Measurements from ENCODE around the gene CNST.

The CNST gene

GRCh38 chr1:246532519-246532918, 33.7 kb upstream of the CNST start:
- Histone ChIP-seq H3K4me1 (ENCODE audit: control insufficient read depth, insufficient read depth, low read length, poor library complexity, severe bottlenecking) (peaks cover under 1% of the 10 kb centered on the region), H3K9me3 (ENCODE audit: control insufficient read depth, low read length) (peaks cover 4% of the 10 kb centered on the region)

DNA sequence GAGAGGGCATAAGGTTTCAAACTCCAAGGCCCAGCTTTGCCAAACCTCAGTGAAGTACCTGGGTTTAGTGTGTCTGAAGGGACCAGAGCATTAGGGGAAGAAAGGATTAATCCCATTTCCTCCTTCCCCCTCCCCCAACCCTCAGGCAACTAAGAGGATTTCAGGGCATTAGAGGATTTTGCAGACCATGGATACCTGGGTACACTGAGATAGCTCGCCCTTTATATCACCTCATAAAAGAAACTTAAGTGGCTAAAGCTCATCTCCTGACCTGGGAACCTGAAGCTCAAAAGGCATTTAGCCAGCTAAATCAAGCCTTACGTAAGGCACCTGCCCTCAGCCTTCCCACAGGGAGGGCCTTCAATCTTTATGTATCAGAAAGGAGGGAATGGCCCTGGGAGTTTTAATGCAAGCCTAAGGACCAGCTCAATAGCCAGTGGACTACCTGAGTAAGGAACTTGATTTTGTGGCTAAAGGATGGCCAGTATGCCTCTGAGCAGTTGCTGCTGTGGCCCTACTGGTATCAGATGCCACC, 32.8 kb upstream of the CNST start:
- no peak for DNase-seq

More at GRCh38 chr1:246532519-246532918, 33.7 kb upstream of the CNST start:
- Histone ChIP-seq H3K27ac (ENCODE audit: insufficient read depth, low read length, poor library complexity, severe bottlenecking) (no peak overlapping the region), H3K27me3 (replicated peaks; ENCODE audit: control insufficient read depth, insufficient read depth, low read length, poor library complexity, severe bottlenecking) (no peaks in the 10 kb centered on the region), H3K36me3 (ENCODE audit: control insufficient read depth, insufficient read depth, low read length) (no peaks in the 10 kb centered on the region), H3K4me3 (ENCODE audit: insufficient read depth, low read depth, low read length, poor library complexity, severe bottlenecking) (no peak overlapping the region)
- DNase-seq, result no peak

DNA sequence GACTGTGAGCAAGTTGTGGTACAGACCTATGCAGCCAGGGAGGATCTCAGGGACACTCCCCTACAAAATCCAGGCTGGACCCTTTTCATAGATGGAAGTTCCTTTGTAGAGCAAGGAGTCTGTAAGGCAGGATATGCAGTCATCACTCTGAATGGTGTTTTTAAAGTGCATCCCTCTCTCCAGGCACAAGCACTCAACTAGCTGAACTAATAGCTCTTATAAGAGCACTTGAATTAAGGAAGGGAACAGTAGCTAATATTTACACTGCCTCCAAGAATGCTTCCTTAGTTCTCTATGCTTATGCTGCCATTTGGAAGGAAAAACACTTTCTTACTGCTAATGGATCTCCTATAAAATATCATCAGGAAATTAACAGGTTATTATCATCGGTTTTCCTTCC, 32.1 kb upstream of the CNST start:
- DNase-seq, result no peak
- no peaks in the 10 kb centered on the region for H3K4me1 ChIP-seq (ENCODE audit: control insufficient read depth, insufficient read depth, low read length, poor library complexity, severe bottlenecking)
- H3K4me3 ChIP-seq (ENCODE audit: insufficient read depth, low read depth, low read length, poor library complexity, severe bottlenecking), result no peak overlapping the region
- no peaks in the 10 kb centered on the region for H3K27me3 ChIP-seq (replicated peaks; ENCODE audit: control insufficient read depth, insufficient read depth, low read length, poor library complexity, severe bottlenecking)
- H3K9me3 ChIP-seq (ENCODE audit: control insufficient read depth, low read length), result peaks cover 4% of the 10 kb centered on the region
- no peak overlapping the region for H3K27ac ChIP-seq (ENCODE audit: insufficient read depth, low read length, poor library complexity, severe bottlenecking)
- H3K36me3 ChIP-seq (ENCODE audit: control insufficient read depth, insufficient read depth, low read length), result no peaks in the 10 kb centered on the region

More for the DNA sequence above, 32.8 kb upstream of the CNST start:
- Histone ChIP-seq H3K4me3 (ENCODE audit: insufficient read depth, low read depth, low read length, poor library complexity, severe bottlenecking) (no peak overlapping the region), H3K27me3 (replicated peaks; ENCODE audit: control insufficient read depth, insufficient read depth, low read length, poor library complexity, severe bottlenecking) (no peaks in the 10 kb centered on the region), H3K27ac (ENCODE audit: insufficient read depth, low read length, poor library complexity, severe bottlenecking) (no peak overlapping the region), H3K36me3 (ENCODE audit: control insufficient read depth, insufficient read depth, low read length) (no peaks in the 10 kb centered on the region), H3K4me1 (ENCODE audit: control insufficient read depth, insufficient read depth, low read length, poor library complexity, severe bottlenecking) (no peaks in the 10 kb centered on the region), H3K9me3 (ENCODE audit: control insufficient read depth, low read length) (peaks cover 4% of the 10 kb centered on the region)

DNA sequence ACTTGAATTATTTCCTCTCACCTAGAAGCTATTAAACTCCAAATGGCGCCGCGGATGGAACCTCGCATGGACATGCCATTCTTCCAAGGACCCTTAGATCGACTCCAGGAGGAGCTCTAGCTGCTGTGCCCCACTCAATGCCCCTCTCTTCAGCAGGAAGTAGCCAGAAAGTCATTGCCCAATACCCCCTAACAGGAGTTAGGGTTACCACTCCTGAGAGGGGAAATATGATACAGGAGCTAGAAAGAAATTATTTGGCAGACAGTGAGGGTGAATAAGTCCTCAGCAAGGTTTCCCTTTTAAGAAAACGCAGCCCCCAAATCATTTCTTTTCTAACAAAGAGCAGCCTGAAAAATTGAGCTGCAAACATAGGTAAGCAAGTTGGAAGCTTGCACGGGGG, 28.8 kb upstream of the CNST start:
- H3K36me3 ChIP-seq (ENCODE audit: control insufficient read depth, insufficient read depth, low read length), result peaks cover 15% of the 10 kb centered on the region
- H3K27me3 ChIP-seq (replicated peaks; ENCODE audit: control insufficient read depth, insufficient read depth, low read length, poor library complexity, severe bottlenecking), result no peaks in the 10 kb centered on the region
- H3K27ac ChIP-seq (ENCODE audit: insufficient read depth, low read length, poor library complexity, severe bottlenecking), result no peak overlapping the region
- DNase-seq, result no peak
- no peaks in the 10 kb centered on the region for H3K4me1 ChIP-seq (ENCODE audit: control insufficient read depth, insufficient read depth, low read length, poor library complexity, severe bottlenecking)
- no peaks in the 10 kb centered on the region for H3K9me3 ChIP-seq (ENCODE audit: control insufficient read depth, low read length)
- no peak overlapping the region for H3K4me3 ChIP-seq (ENCODE audit: insufficient read depth, low read depth, low read length, poor library complexity, severe bottlenecking)

GRCh38 chr1:246537887-246538286, 28.4 kb upstream of the CNST start:
- Histone ChIP-seq H3K27me3 (replicated peaks; ENCODE audit: control insufficient read depth, insufficient read depth, low read length, poor library complexity, severe bottlenecking) (no peaks in the 10 kb centered on the region), H3K36me3 (ENCODE audit: control insufficient read depth, insufficient read depth, low read length) (peaks cover 19% of the 10 kb centered on the region), H3K4me3 (ENCODE audit: insufficient read depth, low read depth, low read length, poor library complexity, severe bottlenecking) (no peak overlapping the region), H3K9me3 (ENCODE audit: control insufficient read depth, low read length) (no peaks in the 10 kb centered on the region), H3K27ac (ENCODE audit: insufficient read depth, low read length, poor library complexity, severe bottlenecking) (no peak overlapping the region), H3K4me1 (ENCODE audit: control insufficient read depth, insufficient read depth, low read length, poor library complexity, severe bottlenecking) (no peaks in the 10 kb centered on the region)
- no peak for DNase-seq

DNA sequence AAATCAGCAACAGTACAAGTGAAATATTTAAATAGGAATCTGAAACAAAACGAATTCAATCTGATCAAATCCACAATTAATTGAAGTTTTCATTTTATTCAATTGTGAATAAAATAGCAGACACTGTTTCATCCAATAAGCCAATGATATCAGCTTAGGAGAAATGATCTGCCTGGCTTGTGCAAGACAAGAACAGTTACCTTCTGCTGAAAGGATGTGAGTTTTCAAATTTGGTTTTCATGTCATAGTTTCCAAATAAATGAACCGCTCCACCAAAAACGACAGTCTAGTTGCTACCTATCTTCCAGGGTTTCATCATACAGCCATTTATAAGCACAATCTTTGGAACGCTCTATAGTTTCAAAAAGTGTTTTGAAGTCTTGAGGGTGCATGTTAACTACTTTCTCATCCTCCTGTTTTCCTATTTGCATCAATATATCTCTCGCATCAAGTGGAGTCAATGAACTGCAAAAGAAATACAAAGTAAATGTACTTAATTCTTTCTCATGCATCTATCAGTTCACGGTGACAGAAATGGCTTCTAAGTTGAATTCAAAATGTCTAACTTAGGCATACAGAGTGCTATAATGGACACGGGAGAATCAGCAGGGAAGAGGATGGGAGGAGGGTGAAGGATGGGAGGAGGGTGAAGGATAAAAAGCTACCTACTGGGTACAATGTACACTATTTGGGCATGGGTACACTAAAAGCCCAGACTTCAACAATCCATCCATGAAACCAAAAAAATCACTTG, 25.3 kb upstream of the CNST start:
- no peaks in the 10 kb centered on the region for H3K27me3 ChIP-seq (replicated peaks; ENCODE audit: control insufficient read depth, insufficient read depth, low read length, poor library complexity, severe bottlenecking)
- no peaks in the 10 kb centered on the region for H3K9me3 ChIP-seq (ENCODE audit: control insufficient read depth, low read length)
- peaks cover 38% of the 10 kb centered on the region for H3K36me3 ChIP-seq (ENCODE audit: control insufficient read depth, insufficient read depth, low read length)
- no peak for DNase-seq
- no peak overlapping the region for H3K4me3 ChIP-seq (ENCODE audit: insufficient read depth, low read depth, low read length, poor library complexity, severe bottlenecking)
- no peaks in the 10 kb centered on the region for H3K4me1 ChIP-seq (ENCODE audit: control insufficient read depth, insufficient read depth, low read length, poor library complexity, severe bottlenecking)
- H3K27ac ChIP-seq (ENCODE audit: insufficient read depth, low read length, poor library complexity, severe bottlenecking), result no peak overlapping the region

DNA sequence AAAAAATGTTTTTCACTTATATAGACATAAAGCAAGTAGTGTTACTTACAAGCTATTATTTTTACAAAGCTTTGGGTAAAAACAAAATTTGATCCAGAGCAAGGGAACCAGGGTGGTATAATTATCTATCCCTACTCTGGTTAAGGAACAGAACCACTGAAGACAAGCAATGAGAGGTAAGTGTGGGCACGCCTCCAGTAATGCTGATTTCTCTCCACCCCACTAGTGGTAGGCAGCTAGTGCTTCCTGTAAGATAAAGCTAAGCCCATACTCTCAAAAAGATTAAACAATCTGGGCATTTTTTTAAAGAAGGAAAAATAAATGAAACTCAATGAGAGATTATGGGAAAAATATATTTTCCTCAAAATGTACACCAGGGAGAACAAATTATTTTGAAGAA, 22.3 kb upstream of the CNST start:
- Histone ChIP-seq H3K36me3 (ENCODE audit: control insufficient read depth, insufficient read depth, low read length) (peaks cover 56% of the 10 kb centered on the region), H3K4me3 (ENCODE audit: insufficient read depth, low read depth, low read length, poor library complexity, severe bottlenecking) (no peak overlapping the region)

DNA sequence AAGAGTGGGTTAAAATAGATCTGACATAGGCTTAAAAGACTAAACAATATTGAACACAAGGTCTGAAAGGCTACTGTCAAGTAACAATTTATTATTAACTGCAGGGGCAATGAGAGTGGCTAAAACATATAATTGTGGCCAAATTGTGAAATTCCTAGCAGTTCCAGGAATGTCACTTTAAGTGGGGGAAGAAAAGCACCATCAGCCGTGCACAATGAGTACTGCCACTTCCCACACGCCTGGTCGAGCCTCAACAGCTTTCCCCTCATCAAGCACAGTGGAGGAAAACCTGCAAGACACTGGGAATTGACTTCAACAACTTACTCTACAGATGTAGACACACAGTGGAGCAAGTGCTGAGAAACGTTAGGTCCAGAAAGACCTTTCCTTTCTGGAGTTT, 16.6 kb upstream of the CNST start:
- H3K9me3 ChIP-seq (ENCODE audit: control insufficient read depth, low read length), result no peaks in the 10 kb centered on the region
- H3K4me3 ChIP-seq (ENCODE audit: insufficient read depth, low read depth, low read length, poor library complexity, severe bottlenecking), result no peak overlapping the region
- H3K36me3 ChIP-seq (ENCODE audit: control insufficient read depth, insufficient read depth, low read length), result peaks cover 63% of the 10 kb centered on the region
- H3K27ac ChIP-seq (ENCODE audit: insufficient read depth, low read length, poor library complexity, severe bottlenecking), result no peak overlapping the region
- H3K4me1 ChIP-seq (ENCODE audit: control insufficient read depth, insufficient read depth, low read length, poor library complexity, severe bottlenecking), result no peaks in the 10 kb centered on the region
- DNase-seq, result no peak
- H3K27me3 ChIP-seq (replicated peaks; ENCODE audit: control insufficient read depth, insufficient read depth, low read length, poor library complexity, severe bottlenecking), result no peaks in the 10 kb centered on the region

More for the DNA sequence above, 22.3 kb upstream of the CNST start:
- Histone ChIP-seq H3K27me3 (replicated peaks; ENCODE audit: control insufficient read depth, insufficient read depth, low read length, poor library complexity, severe bottlenecking) (no peaks in the 10 kb centered on the region), H3K9me3 (ENCODE audit: control insufficient read depth, low read length) (no peaks in the 10 kb centered on the region), H3K27ac (ENCODE audit: insufficient read depth, low read length, poor library complexity, severe bottlenecking) (no peak overlapping the region), H3K4me1 (ENCODE audit: control insufficient read depth, insufficient read depth, low read length, poor library complexity, severe bottlenecking) (no peaks in the 10 kb centered on the region)
- DNase-seq, result no peak

- Histone ChIP-seq H3K4me3 (ENCODE audit: insufficient read depth, low read depth, low read length, poor library complexity, severe bottlenecking) (no peak overlapping the region), H3K36me3 (ENCODE audit: control insufficient read depth, insufficient read depth, low read length) (peaks cover 63% of the 10 kb centered on the region), H3K27ac (ENCODE audit: insufficient read depth, low read length, poor library complexity, severe bottlenecking) (no peak overlapping the region), H3K9me3 (ENCODE audit: control insufficient read depth, low read length) (no peaks in the 10 kb centered on the region), H3K4me1 (ENCODE audit: control insufficient read depth, insufficient read depth, low read length, poor library complexity, severe bottlenecking) (no peaks in the 10 kb centered on the region), H3K27me3 (replicated peaks; ENCODE audit: control insufficient read depth, insufficient read depth, low read length, poor library complexity, severe bottlenecking) (no peaks in the 10 kb centered on the region)
- no peak for DNase-seq
Observed at GRCh38 chr1:246550402-246550801, 15.9 kb upstream of the CNST start.

DNA sequence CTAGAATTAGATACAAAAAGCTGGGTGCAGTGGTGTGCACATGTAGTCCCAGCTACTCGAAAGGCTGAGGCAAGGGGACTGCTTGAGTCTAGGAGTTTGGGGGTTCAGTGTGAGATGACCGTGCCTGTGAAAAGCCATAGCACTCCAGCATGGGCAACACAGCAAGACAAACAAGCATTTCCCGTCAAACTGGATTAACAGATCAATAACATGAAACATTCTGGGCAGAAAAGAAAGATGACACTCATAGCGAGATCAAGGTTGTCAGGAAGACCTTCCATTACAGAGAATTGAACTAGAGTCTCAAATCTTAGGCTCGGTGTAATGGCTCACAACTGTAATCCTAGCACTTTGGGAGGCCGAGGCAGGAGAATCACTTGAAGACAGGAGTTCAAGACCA, 14.1 kb upstream of the CNST start:
- Histone ChIP-seq H3K9me3 (ENCODE audit: control insufficient read depth, low read length) (no peaks in the 10 kb centered on the region), H3K4me3 (ENCODE audit: insufficient read depth, low read depth, low read length, poor library complexity, severe bottlenecking) (no peak overlapping the region), H3K27me3 (replicated peaks; ENCODE audit: control insufficient read depth, insufficient read depth, low read length, poor library complexity, severe bottlenecking) (no peaks in the 10 kb centered on the region), H3K27ac (ENCODE audit: insufficient read depth, low read length, poor library complexity, severe bottlenecking) (no peak overlapping the region), H3K4me1 (ENCODE audit: control insufficient read depth, insufficient read depth, low read length, poor library complexity, severe bottlenecking) (no peaks in the 10 kb centered on the region), H3K36me3 (ENCODE audit: control insufficient read depth, insufficient read depth, low read length) (peaks cover 67% of the 10 kb centered on the region)
- DNase-seq, result no peak
